ENCODE measurements around the gene FNBP1L.
"Not testable (repeated sequence)": the region's sequence is repeated elsewhere in the genome, so short reads cannot be mapped to it uniquely, and the experiment has no call there.

FNBP1L gene

DNA sequence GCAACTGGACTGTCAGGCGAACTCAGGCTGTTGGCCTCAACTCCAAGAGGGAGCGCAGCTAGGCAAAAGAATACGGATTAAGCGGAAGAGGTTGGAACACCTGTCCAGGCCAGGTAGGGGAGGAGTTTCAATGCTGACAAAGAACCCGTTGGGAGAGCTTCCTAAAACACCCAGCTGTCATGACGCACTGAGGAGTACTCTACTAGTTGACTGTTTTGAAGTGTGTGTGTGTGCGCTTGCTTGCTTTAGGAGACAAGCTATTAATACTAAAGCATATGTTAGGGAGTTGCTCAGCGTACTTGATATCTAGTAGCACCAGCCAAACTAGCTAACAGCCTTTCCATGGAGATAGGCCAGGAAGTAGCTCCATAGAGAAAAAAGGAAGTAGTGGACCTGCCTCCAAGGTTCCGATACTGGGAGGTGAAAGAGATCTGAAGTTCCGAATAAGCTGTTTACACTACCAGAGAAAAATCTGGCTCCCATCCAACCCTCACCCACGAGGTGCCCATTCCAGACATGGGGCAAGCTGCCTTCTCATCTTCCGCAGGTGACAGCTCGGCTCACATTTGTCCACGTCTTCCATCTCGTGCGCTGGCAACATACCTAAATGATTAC is 974 bp upstream of the FNBP1L start:
- peak; percentile 46 for DNase-seq

DNA sequence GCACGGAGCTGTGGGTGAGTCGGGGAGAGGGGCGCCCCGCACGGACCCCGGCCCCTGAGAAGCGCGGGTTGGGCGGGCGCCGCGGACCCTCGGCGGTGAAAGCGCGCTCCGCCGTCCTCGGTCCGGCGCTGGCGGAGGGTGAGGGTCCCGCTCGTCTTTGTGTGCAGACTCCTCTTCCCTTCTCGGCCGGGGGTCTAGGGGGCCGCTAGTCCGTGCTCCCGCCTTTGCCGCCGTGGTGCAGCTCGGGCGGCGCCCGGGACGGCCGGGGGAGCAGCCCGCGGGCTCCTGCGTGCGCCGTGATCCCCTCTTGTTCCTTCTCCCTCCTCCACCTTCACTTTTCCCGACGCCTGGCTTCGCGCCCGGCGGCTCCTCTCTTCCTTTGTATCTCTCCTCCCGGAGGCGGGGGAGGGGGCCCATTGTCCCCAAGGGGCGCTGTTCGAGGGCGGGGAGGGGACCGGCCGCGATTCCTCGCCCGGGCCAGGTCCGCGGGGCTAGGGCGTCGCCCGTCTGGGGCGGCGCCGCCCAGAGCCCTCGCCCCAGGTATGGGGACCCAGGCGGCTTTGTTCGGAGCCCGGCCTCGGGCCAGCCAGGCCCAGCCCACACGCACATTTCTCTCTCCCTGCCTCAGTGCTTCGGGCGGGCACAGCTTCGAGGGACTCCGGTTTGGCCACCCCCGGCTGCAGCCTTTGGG is 519 bp downstream of the FNBP1L start:
- no peak for DNase-seq

DNA sequence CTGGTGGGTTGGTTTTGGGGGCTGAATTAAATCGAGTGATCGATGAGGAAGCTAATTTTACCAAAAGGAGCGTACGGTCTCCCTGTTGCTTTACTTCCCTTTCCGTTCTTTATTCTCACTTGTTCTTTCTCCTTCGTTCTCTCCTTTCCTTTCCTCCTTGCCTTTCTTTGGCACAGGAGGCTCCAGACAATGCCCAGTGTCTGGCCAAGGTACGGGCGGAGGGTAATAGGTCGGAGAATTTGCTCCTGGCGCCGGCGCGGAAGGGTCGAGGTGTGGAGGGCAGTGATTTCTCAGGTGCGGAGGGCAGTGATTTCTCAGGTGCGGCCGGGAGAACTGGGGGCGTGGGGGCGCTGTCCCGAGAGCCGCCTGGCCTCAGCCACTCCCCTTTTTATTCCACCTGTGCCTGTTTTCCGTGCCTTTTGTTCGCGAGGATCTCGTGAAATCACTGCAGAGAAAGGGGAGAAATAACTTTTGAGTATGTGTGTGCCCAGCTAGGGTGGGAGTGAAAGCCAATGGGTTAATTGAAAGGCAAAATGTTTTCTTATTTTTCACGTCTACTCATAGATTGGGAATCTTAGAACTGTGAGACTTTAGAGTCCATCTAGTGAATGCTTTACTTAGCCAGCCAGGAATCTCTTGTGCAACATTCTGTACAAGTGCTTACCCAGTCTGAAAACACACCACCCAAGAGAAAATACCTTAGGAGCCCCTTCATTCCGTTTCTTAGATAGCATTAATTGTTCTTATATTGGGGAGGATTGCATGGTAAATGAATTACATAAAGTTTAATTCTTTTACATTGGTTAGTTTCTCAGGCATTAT is 1.3 kb downstream of the FNBP1L start:
- DNase-seq, result no peak

DNA sequence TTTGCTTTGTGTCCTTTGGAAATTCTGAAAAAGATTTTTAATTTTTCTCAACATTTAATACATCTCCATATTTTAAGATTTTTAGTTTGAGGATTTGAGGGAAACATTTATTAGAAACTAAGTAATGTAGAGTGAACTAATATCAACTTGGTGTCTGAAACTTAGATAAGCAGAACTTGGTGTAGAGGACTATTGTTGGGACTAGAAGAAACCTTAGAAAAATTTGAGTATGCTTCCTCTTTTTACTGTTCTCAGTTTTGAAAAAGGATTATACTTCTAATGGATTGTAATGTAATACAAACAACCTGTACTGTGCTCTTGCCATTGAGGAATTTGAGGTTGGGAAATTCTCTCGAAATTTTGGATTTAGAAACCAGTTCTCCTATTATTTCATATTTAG is 2.4 kb downstream of the FNBP1L start:
- no peak for DNase-seq

DNA sequence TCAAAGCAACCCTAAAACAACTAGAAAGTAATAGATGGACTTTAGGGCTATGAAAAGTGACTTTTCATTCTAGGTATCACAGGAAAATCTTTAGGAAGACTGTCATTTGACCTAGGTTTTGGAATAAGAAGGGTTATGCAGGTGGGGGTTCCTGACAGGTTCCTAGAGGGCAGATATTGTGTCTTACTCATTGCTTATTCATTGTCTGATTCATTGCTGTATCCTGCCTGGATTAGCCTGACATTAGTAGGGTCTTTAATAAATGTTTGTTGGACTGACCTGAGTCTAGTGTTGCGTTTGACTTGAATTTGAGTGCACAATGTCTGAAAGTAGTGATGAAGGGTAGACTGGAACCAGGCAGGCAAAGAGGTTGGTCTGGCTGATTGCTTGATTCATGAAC is 6.0 kb downstream of the FNBP1L start:
- DNase-seq, result no peak

DNA sequence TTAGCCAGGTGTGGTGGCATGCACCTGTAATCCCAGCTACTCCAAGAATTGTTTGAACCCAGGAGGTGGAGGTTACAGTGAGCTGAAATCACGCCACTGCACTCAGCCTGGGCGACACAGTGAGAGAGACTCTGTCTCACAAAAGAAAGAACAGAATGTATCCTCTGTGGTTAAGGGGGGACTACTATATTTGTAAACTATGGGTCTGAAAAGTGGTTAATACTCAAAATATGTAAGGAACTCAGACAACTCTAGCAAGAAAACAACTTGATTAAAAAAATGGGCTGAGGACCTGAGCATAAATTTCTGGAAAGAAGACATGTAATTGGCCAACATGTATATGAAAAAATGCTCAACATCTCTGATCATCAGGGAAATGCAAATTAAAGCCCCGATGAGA is 11.2 kb downstream of the FNBP1L start:
- no peak for DNase-seq

DNA sequence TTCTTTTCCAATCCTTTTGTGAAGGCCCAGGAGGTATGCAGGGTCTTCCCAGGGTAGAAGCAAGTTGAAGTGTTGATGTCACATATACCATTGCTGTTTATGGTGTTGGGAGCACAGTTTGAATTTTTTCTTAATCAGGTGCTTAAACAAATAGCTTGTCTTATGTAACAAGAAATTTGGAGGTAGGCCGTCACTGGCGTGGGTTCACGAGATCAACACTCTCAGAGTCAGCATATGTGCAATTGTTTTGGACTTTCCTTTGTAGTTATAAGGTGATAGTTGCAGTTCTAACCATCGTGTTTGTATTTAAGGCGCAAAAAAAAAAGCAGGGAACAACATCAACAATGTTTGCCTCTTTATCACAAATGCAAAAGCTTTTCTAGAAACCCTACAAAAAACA is 13.3 kb downstream of the FNBP1L start:
- no peak for DNase-seq

DNA sequence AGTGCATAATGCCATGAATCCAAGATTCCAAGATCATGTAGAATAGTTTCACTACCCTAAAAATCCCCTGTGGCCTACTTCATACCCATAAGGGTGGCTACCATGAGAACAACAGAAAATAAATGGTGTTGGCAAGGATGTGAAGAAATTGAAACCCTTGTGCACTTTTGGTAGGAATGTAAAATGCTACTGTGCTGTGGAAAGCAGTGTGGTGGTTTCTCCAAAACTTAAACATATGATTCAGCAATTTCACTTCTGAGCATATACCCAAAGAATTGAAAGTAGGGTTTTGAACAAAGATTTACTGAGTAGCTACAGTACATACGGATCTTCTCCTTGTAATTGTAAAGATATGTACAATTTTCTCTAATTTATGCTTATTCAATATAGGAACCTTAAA is 16.0 kb downstream of the FNBP1L start:
- DNase-seq, result no peak

DNA sequence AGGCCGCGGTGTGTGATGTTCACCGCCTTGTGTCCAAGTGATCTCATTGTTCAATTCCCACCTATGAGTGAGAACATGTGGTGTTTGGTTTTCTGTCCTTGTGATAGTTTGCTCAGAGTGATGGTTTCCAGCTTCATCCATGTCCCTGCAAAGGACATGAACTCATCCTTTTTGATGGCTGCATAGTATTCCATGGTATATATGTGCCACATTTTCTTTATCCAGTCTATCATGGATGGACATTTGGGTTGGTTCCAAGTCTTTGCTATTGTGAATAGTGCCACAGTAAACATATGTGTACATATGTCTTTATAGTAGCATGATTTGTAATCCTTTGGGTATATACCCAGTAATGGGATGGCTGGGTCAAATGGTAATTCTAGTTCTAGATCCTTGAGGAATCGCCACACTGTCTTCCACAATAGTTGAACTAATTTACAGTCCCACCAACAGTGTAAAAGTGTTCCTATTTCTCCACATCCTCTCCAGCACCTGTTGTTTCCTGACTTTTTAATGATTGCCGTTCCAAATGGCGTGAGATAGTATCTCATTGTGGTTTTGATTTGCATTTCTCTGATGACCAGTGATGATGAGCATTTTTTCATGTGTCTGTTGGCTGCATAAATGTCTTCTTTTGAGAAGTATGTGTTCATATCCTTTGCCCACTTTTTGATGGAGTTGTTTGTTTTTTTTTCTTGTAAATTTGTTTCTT is 17.6 kb downstream of the FNBP1L start:
- DNase-seq, result not testable (repeated sequence)

DNA sequence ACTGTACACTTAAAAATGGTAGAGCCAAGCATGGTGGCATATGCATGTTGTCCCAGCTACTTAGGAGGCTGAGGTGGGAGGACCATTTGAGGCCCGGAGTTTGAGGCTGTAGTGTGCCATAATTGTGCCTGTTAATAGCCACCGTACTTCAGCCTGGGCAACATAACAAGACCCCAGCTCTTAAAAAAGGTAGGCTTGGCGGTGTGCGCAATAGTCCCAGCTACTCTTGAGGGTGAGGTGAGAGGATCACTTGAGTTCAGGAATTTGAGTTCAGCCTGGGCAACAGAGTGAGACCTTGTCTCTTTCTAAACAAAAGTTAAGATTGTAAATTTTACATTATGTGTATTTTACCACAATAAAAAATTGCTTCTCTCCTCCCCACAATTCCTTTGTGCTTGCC is 19.7 kb downstream of the FNBP1L start:
- DNase-seq, result no peak

DNA sequence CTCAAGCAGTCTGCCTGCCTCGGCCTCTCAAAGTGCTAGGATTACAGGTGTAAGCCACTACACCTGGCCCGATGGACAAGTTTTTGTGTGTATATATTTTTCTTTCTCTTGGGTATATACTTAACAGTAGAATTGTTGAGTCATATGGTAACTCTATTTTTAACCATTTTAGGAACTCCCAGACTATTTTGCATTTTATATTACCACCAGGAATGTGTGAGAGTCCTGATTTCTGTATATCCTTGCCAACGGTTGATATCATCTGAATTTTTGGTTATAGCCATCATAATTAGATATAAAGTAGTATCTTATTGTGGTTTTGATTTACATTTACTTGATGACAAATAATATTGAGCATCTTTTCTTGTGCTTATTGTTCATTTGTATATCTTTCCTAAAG is 20.7 kb downstream of the FNBP1L start:
- DNase-seq, result no peak

DNA sequence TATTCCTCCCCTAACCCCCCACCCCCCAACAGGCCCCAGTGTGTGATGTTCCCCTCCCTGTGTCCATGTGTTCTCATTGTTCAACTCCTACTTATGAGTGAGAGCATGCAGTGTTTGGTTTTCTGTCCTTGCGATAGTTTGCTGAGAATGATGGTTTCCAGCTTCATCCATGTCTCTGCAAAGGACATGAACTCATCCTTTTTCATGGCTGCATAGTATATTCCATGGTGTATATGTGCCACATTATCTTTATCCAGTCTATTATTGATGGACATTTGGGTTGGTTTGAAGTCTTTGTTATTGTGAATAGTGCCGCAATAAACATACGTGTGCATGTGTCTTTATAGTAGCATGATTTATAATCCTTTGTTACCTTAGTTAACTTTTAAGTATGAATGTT is 21.3 kb downstream of the FNBP1L start:
- DNase-seq, result not testable (repeated sequence)

DNA sequence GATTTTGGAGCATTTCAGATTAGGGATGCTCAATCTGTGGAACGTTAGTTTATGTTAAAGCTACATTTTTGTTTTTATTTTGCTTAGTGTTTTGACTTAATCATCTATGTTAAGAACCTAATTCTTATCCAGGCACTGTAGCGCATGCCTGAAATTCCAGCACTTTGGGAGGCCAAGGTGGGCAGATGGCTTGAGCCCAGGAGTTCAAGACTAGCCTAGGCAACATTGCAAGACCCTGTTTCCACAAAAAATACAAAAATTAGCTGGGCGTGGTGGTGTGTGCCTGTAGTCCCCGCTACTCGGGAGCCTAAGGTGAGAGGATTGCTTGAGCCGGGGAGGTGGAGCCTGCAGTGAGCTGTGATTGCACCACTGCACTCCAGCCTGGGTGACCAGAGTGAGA is 23.4 kb downstream of the FNBP1L start:
- DNase-seq, result no peak

DNA sequence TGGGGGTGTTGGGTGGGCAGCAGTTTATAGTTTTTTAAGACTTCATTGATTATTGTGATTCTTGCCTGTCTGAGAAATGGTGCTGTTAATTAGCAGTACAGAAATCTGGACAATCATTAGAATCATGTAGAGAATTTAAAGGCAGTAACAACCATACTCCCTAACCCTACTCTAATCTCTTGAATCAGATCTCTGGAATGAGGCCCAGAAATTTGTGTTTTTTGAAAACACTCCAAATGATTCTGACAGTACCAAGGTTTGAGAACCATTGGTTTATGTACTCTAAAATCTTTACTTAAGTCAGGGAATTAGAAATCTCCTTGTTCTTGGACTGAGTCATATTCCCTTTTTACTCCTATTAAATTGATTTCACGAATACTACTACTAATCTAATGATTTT is 24.0 kb downstream of the FNBP1L start:
- no peak for DNase-seq

DNA sequence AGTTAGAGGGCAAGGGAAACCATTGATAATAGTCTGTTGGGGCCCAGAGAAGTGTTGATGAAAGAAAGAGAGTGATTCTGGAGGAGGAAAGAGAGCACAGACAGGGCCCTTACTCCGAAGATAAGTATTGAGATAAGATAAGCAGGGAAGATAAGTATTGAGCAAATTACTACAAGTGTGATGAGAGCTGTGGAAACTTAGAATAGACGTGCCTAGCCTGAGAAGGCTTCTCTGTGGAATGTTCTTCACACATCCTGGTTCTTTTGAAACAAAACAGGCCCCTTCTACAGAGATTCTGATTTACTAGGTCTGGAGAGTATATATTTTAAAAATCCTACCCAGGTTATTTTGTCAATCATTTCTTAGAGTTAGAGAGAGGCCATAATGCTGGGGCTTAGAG is 26.4 kb downstream of the FNBP1L start:
- no peak for DNase-seq

DNA sequence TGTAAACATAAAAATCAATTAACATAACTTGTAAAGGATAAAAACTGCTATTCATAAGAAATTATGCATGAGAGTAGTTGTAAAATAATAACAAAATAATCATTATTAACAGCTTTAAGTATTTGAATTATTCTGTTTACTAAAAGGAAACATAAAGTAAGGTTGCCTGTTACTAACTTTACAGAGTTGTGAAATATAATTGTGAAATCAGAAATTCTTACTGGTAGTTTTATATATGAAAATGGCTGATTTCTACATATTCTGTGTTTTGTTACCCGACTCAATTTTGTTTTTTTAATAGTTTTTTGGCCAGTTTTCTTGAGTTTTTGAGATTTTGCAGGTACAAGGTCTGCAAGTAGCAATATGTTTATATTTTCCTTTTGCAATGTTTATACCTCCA is 27.8 kb downstream of the FNBP1L start:
- DNase-seq, result no peak

DNA sequence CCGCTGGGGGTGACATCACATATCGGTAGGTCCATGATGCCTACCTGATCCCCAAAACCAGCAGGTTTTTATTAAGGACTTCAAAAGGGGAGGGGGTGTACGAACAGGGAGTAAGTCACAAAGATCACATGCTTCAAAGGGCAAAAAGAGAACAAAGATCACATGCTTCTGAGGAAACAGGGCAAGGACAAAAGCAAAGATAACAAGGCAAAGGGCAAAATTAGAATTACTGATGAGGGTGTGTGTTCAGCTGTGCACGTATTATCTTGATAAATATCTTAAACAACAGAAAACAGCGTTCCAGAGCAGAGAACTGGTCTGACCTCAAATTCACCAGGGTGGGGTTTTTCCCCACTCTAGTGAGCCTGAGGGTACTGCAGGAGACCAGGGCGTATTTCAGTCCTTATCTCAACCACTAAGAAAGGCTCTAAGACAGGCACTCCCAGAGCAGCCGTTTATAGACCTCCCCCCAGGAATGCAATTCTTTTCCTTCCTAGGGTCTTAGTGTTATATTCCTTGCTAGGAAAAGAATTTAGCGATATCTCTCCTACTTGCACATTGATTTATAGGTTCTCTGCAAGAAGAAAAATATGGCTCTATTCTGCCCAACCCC is 31.3 kb downstream of the FNBP1L start:
- not testable (repeated sequence) for DNase-seq

DNA sequence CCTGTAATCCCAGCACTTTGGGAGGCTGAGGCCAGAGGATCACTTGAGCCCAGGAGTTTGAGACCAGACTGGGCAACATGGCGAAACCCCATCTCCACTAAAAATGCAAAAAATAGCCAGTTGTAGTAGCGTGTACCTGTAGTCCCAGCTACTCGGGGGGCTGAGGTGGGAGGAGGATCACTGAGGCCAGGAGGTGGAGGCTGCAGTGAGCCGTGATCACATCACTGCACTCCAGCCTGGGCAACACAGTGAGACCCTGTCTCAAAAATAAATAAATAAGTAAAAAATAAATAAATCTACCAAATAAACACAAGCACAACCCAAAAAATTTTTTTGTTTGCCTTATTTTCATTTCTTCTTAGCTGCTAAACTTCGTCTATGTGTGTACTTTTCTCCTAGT is 34.0 kb downstream of the FNBP1L start:
- DNase-seq, result not testable (repeated sequence)

DNA sequence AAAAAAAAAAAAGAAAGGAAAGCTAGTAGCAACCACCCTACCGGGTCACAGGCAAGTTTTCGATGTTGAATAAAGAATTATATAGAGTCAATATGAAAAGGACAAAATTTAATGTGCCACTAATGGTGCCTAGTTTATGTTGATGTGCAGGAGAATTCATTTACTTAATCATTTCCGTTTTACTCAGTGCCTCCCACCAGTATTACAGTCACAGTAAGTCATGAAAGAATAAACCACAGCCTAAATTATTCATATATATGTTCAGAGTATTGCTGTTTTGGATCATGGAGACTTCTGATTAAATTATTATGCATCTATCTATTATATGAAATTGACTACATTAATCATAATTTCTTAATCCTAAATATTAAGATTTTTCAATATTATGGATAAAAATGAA is 35.3 kb downstream of the FNBP1L start:
- DNase-seq, result no peak

DNA sequence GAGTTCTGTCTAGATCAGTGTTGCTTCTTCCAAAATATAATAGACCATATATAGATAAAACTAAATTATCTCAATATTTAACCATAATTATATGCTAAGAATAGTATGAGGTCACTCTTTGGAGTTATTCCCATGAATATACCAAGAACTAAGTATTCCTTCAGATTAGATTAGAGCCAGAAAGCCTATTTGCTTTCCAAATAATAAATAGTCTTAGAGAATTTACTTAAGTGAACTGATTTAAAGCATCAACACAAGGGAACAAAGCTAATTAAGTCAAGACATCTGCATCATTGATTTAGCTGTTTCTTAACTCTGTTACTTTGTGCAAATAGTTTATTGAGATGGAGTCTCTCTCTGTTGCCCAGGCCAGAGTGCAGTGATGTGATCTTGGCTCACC is 35.7 kb downstream of the FNBP1L start:
- no peak for DNase-seq

DNA sequence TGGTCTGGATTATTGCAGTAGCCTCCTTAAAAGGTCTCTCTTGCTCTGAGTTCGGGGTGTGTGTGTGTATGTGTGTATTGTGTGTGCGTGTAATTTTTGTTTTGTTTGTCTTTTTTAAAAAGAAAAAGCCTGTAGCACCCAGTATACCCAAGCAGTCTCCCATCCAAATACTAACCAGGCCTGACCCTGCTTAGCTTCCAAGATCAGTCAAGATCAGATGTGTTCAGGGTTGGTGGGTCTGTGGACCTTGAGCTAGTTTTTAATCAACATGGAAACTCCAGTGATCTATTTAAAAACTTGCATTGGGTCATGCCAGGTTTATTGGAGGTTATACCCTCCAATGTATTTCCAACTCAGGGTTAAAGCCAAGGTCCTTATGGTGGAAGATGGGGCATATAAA is 40.3 kb downstream of the FNBP1L start:
- DNase-seq, result no peak

DNA sequence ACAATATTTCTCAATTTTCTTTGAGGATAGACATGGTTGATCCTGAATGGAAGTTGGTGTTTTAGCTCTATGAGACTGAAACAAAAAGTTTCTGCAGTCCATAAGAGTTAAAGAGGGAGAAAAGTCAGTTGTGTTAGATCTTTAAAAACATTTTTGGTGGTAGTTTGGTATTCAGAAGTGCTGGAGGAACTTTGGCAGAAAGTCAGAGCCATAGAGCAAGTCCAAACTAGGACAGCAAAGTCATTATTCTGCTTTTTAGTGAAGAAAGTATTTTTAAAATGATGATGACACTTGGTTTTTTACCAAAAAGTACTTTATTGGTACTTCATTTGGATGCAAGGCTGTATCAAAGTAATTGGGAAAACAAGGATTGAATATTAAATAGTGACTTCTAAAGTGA is 41.8 kb downstream of the FNBP1L start:
- DNase-seq, result no peak

DNA sequence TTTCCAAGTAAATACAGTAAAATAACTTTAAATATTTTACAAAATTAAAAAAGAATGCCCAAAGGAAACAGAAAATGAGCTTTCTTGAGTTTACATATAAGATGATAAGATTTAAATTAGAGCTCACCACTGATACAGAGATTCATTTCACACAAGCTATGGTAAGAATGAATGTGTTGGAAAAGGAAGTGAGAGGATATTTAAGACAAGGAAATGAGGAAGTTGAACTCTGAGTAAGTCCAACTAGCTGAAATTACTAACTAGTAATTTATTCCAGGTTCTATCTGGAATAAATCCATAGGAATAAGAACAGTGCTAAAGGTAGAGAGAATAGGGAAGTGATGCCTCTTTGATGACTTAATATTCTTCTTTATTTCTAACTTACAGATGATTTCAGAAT is 42.4 kb downstream of the FNBP1L start:
- DNase-seq, result no peak

All from DMS 273 treated with DMSO at 0.1 percent for 48 hours (cell line).